Coronary artery (tissue), 2 donors: ENCODE data around the gene HNRNPH3.

Experiments used
- DNase-seq: peaks from one replicate; pipeline ENCODE4 v3.0.0-alpha.2; 2017; ENCODE audit warnings: low spot score
- H3K27ac ChIP-seq, 2 donors: fragments of 200-600 bp; sonication (generic); one replicate each; pipeline ENCODE4 v1.5.1; 2016 to 2019
- H3K4me3 ChIP-seq: fragments of 200-600 bp; sonication (generic); 2 replicates; pipeline ENCODE4 v1.5.1; 2016; ENCODE audit warnings: mild to moderate bottlenecking, moderate library complexity
- CTCF ChIP-seq: fragments of 200-600 bp; sonication (generic); IDR thresholded peaks from one replicate; pipeline ENCODE4 v1.5.1; 2019; ENCODE audit warnings: antibody characterized with exemption

HNRNPH3 gene

GRCh38 chr10:68331455-68332258 lies at the start of gene HNRNPH3:
Gene HNRNPH3 (plus strand): TSS chr10:68332064. CDS start chr10:68337222, 5,158 bp downstream.
- TF ChIP-seq CTCF, result no peak
- Histone ChIP-seq H3K4me3 (peak within 1 kb of the TSS; percentile 91), H3K27ac (peak within 1 kb of the TSS; percentile 98 to 100)
- DNase-seq, result peak; percentile 98

- Histone ChIP-seq H3K27ac (no peak overlapping the region), H3K4me3 (no peak overlapping the region)
- DNase-seq, result no peak
- TF ChIP-seq CTCF, result no peak
These were observed 47.5 kb upstream of the HNRNPH3 start for GRCh38 chr10:68284062-68285001.

GRCh38 chr10:68288717-68289116 lies 43.1 kb upstream of the HNRNPH3 start:
- no peak for TF ChIP-seq CTCF
- DNase-seq, result no peak
- no peak overlapping the region for H3K4me3 ChIP-seq
- H3K27ac ChIP-seq, result no peak overlapping the region

- Histone ChIP-seq H3K27ac (no peak overlapping the region), H3K4me3 (no peak overlapping the region)
- no peak for DNase-seq
- no peak for TF ChIP-seq CTCF
These were observed 41.1 kb upstream of the HNRNPH3 start for GRCh38 chr10:68290736-68291135.

GRCh38 chr10:68296843-68297663 lies 34.8 kb upstream of the HNRNPH3 start:
- no peak for DNase-seq
- no peak for TF ChIP-seq CTCF
- Histone ChIP-seq H3K27ac (no peak overlapping the region), H3K4me3 (no peak overlapping the region)

GRCh38 chr10:68301301-68301700 lies 30.6 kb upstream of the HNRNPH3 start:
- no peak overlapping the region for H3K4me3 ChIP-seq
- no peak for TF ChIP-seq CTCF
- no peak overlapping the region for H3K27ac ChIP-seq
- DNase-seq, result no peak
